GM18907 (cell line): ENCODE measurements around the gene VAMP2.
A peak's percentile ranks its signal among the peaks of the same experiment; 100 is the strongest.

Experiments
- ATAC-seq: cut with Tn5 transposase; IDR thresholded peaks from one replicate; pipeline ENCODE4 v1.9.1; 2021; ENCODE audit warnings: mild to moderate bottlenecking, moderate library complexity; ENCODE audit not compliant: unreplicated experiment

Gene VAMP2

DNA sequence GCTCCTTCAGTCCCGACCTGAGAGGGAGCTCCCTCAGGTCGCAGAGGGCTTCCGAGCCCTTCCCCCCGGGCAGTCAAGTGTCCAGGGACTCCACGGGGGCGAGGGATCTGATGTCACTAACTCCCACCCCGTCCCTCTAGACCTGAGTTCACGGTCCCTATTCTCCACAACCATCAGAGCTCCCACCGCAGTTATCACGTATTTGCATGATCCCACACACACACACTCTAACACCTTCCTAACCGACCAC lies 6.8 kb downstream of the VAMP2 start:
- no peak for ATAC-seq

DNA sequence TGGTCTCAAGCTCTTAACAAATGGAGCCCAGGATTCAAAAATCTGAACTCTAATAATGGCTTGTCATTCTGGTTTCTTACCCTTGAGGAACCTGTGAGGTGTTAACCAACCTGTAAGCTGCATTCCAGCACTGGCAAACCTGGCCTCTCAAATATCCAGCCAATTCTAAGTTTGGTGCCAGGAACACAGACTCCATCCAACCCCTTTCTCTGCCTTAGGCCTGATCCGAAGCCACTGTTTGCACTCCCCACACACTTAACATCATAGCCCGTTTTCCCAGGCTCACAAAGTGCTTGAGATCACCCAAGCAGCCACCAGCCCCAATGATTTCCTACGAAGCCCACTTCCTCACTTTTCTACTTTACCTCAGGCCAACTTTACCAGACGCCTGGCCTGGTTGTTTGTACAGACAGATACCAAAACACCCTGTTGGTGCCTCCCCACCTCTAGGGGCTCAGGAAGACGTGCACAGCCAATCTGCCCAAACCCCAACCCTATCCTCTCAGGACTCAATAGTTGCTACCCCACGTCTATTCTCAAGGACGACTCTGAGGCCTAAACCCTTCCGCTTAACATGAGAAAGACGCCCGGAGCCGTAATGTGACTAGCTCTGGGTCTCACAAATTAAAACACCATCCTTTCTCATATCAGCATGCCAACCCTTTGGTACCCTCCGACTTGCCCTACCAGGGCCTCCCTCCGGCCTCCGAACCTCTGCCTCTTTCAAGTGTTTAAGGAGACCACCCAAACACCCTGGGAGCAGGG lies 7.3 kb downstream of the VAMP2 start:
- no peak for ATAC-seq

DNA sequence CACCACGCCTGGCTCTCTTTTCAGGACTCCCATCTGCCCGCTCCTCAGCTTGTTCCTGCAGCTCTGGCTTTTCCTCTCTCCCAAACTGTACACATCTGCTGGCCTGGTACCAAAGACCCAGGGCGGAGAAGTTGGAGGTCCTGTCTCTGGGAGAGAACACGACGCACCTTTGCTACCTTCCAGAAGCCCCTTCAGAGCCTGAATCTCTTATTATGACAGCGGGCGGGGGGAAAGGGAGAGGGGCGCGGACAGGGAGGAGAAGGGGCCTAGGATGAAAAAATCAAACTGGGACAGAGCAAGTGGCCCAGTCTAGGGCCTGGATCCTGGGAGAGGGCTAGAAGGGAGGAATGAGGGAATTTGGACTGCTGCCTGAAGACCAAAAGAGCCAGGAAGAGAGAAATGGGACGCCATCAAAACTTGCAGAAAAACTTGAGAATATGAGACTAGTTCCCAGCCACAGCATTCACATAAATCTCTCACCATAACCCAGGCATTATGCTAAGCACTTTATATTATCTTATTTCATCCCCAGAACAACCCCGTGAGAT lies 8.1 kb downstream of the VAMP2 start:
- ATAC-seq: no peak

- no peak for ATAC-seq
These were observed 8.7 kb downstream of the VAMP2 start for GRCh38 chr17:8153957-8154607.

DNA sequence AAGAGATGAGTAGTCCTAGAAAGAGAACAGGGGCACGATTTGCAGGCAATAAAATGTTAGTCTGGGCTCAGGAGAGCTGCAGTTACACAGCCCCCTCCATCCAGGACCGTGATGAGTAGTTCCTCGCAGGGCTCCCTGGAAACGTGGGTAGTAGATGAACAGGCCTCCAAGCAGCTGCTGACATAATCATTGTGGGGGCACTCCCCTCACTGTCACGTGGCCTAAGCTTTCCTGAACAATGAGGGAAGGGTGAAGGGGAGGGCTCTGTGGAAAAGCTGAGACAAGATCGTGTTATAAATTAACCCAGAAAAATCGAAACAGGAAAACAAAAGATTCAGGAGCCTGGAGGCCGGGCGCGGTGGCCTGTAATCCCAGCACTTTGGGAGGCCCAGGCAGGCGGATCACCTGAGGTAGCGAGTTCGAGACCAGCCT lies 9.2 kb downstream of the VAMP2 start:
- ATAC-seq: no peak

GRCh38 chr17:8153031-8153451 lies 9.7 kb downstream of the VAMP2 start:
- ATAC-seq: no peak

DNA sequence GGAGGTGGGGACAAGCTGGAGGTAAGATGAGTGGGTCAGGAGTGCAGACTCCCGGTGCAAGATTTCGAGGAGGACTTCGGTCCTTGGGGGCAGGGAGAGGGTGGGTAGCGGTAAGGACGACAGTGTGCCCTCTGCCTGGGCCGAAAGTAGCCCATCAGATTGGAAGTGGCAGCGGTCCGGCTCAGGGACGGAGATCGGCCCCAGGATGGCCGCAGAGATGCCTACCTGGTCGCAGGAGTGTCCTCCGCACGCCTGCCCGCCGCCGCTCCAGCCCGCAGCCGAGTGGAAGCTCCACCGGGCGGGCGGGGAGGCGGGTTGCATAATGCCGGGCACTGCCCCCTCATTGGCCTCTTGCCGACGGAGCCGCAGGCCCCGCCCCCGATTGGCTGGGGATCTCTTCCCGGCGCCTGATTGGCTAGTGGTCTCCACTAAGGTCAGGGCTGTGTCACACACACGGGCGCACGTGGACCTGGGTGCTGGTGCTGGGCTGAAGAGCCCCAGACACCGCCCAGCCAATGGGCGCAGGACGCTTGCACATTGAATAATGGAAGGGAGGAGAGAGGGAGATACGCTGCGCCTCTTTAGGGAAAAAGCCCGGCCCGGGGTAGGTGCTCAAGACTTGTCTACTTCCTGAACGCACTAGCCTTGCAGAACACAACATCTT lies 10.5 kb downstream of the VAMP2 start, which contains the start of gene PER1:
TSS of gene PER1 (minus strand) at position 293 of the 664 bp plus-strand sequence. CDS start 1,698 bp downstream, outside the sequence.
- ATAC-seq: no peak

DNA sequence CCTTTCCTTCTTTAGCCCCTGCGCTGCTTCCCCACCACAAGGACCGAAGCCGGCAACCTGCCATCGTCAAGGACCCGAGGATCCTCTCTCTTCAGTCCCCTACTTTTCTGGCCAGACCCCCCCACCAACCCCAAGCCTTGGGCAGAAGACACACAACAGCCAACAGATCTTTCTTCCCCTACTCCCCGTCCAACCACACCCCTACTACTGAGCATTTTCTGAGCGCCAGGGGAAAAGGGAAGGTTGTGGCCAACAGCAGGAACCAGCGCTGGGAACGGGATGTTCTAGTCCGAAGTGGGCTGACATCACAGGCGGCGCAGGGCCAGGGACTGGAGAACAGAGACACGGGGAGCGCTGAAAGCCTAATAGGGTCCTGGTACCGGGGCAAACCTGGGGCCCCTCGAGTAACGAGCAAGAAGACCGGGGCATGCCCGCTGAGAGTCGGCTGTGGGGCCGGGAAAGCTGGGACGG lies 11.1 kb downstream of the VAMP2 start:
- ATAC-seq: no peak

DNA sequence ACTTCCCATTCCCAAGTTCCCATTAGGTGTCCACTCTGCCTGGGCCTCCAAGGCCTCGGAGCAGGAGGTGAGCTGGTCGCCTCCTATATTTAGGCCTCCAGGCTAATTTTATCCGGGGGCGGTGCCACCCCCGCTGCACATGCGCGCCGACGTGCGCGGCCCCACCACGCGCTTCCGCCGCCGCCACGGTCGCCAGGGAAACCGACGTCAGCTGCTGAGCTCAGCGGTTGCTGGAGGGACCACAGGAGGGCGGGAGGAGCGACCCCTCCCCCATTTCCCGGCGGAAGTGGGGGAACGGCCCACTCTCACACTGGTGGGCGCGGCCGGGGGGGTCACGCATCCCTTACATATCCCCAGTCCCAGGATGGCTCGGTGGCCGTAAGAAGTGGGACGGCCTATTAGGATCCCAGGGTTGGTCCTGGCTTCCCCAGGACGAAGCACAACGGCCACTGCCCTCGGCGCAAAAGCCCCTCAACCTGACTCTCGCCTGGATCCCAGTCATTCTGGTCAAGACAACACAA lies 11.6 kb downstream of the VAMP2 start:
- peak; percentile 52 for ATAC-seq

DNA sequence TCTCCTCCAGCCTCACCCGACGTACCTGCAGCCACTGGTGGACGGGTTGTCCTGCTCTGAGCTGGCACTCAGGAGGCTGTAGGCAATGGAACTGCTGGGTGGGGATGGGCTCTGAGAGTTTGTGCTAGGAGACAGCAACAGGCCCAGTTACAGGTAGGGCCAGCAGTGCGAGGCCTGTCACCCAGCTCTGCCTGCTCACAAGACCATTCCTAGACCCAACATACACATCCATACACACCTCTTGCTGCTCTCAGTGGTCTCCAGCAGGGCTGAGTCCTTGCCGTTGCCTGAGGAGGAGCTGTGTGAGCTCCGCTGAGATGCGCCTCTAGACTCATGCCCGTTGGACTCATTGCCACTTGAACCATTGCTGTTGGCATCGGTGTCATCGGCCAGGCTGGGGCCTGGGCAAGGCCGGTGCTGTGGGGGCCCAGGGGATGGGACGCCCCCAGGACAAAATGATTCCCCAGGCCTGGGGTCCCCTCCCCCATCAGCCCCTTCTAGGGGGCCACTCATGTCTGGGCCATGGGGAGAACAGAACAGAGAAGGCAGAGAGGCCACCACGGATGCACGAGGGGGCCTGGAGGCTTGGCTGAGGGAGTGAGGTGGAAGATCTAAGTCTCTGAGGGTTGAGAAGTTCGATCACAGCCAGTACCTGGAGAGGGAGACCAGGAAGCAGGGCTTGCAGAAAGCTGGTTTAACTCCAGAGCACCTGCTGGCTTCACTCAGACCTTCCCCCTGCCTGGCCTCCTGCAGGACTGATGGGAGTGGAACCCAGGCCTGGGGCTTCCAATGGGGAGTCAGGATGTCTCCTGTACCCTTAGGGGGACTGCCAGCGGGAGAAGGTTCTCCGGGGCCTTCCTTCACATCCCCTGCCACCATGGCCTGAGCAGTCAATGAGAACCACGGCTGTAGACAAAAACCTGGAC lies 12.3 kb downstream of the VAMP2 start:
- no peak for ATAC-seq

GRCh38 chr17:8149419-8150193 lies 13.1 kb downstream of the VAMP2 start:
- ATAC-seq: no peak

DNA sequence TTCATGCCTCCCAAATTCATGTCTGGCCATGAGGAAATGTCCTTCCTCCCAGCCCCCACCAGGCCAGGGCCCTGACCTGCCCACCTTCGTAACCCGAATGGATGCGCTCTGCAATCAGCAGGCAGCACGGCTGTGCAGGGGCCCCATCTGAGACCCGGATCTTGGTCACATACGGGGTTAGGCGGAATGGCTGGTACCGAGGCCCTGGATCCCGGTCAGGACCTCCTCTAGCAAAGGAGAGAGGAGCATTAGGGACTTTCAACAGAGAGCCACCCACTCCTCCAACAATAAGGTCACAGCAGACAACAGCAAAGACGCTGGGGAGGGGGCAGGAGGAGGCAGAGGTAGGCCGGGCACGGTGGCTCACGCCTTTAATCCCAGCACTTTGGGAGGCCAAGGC lies 14.2 kb downstream of the VAMP2 start:
- no peak for ATAC-seq

DNA sequence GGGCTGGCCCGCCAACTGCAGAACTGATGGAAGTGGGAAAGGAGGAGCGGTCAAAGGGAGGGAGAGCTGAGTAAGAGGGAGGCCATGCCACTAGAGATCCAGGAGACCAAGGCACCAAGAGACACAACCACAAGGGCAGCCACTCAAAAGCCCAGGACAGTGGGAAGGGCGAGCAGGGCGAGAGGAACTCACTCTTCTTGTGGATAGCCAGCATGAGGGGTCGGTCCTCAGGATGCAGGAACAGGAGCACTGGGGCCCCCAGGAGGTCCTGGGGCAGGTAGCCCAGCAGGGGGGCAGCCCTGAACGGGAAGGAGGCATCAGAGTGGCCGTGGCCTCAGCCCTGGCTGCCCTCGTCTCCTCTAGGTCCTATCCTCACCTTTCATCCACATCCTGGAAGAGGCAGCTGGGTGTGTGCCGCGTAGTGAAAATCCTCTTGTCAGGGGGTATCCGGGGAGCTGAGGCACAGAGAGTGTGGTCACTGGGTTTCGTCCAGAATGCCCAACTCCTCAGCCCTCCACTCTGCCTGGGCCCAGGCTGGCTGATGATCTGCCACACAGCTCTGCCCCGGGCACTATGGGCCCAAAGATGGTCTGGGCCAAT lies 14.8 kb downstream of the VAMP2 start:
- ATAC-seq: no peak

DNA sequence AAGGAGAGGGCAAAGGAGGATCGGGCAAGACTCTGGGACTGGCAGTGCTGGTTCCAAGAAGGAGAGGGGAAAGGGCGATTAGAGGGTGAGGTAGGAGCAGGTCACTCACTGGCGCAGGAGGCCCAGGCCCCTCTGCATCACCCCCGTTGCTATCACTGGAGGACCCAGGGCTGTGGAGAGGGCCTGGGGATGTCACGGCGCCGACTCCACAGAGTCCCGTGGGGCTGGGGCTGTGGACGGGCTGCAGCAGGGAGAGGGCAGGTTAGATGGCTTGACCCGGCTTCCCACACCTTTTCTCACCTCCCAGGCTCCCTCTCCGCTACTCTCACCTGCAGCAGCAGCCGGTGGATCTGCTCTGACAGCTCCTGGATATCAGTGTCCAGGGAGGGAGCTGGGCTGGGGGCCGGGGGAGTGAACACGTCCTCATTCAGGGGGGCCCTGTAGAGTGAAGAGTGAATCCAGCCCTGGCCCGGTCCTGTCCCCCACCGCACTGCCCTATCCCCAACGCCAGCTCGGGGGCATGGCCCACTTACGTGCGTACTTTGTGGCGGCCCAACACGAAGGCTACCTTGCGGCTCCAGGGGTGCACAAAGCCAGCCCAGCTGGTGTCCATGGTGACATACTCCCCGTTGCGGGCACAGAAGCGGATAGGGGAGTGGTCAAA lies 15.5 kb downstream of the VAMP2 start:
- ATAC-seq: no peak

DNA sequence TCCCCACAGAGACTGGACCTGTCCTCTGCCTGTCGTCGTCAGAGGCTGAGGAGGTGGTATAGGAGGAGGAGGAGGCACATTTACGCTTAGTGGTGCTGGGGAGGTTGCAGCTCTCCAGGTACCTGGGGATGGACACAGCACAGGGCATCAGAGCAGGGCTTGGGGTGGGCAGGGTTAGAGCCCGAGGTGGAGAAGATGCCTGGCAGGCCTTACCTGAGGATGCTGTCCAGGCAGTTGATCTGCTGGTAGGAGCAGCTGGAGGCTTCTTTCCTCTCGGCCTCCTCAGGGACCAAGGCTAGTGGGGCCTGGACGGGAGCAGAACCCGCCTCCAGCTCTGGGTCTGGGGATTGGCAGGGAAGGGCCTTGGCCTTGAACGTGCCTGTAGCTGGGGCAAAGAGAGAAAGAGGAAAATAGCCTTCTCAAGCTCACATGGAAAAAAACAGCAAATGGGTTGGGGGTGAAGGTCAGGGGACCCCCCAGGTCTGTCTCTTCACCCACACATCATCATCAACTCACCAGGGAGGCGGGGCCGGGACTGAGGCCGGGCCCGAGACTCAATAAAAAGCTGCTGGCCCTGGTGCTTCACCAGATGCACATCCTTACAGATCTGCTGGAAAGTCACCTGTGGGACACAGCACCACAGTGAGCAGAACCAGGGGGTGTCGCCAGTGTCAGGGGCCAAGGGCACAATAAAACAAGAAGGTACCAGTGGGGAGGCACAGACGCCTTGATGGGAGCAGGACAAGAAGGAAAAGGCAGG lies 16.2 kb downstream of the VAMP2 start:
- no peak for ATAC-seq

DNA sequence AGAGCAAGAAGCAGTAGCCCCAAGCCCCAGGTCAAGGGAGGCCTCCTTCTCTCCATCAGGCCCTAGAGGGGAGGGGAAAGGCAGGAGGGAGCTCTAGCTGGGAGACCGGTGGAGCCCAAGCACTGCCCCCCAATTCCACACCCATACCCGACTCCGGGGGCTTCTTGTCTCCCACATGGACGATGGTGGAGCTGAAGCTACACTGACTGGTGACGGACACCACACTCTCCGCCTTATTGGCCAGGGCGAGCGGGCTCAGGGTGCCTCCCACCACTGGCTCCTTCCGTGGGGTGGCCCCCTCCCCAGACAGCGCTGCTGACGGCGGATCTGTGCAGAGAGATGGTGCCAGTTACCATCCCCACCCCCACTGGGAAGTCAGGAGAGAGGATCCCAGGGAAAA lies 16.9 kb downstream of the VAMP2 start:
- ATAC-seq: no peak

GRCh38 chr17:8144401-8145231 lies 18.1 kb downstream of the VAMP2 start:
- ATAC-seq: no peak
